GM23338 (cell line): ENCODE measurements around the gene TLCD3A. TPM values are rescaled to one million over a fixed set of nuclear protein-coding genes. Genes with fewer than 3 reads are reported as not detected.

Experiments used
- ATAC-seq: fragments of 200-7000 bp; cut with Tn5 transposase; 3 replicates; pipeline ENCODE4 v1.9.1; 2020
- DNase-seq: peaks from one replicate; pipeline ENCODE4 v3.0.0-alpha.2; 2015; ENCODE audit warnings: low spot score
- H2AFZ ChIP-seq: fragments of 200-600 bp; sonication (generic); 2 replicates; pipeline ENCODE4 v1.8.0; 2016; ENCODE audit warnings: antibody characterized with exemption, mild to moderate bottlenecking, moderate library complexity
- H3F3A ChIP-seq: fragments of 200-600 bp; sonication (generic); replicated peaks from 2 replicates; pipeline ENCODE4 v1.8.0; 2017; ENCODE audit warnings: antibody characterized with exemption, mixed run types, low read depth
- H3K27ac ChIP-seq: fragments of 200-600 bp; sonication (generic); 2 replicates; pipeline ENCODE4 v1.6.1; 2016; ENCODE audit warnings: low read depth
- H3K27me3 ChIP-seq: fragments of 200-600 bp; sonication (generic); 2 replicates; pipeline ENCODE4 v1.8.0; 2016; ENCODE audit warnings: mild to moderate bottlenecking, mixed run types, moderate library complexity; ENCODE audit not compliant: insufficient read depth
- H3K36me3 ChIP-seq: fragments of 200-600 bp; sonication (generic); 2 replicates; pipeline ENCODE4 v1.8.0; 2016; ENCODE audit warnings: mild to moderate bottlenecking; ENCODE audit not compliant: insufficient read depth
- H3K4me1 ChIP-seq: fragments of 200-600 bp; sonication (generic); 2 replicates; pipeline ENCODE4 v1.8.0; 2016; ENCODE audit warnings: mild to moderate bottlenecking, moderate library complexity; ENCODE audit not compliant: insufficient read depth
- H3K4me2 ChIP-seq: fragments of 200-600 bp; sonication (generic); 2 replicates; pipeline ENCODE4 v1.7.1; 2017; ENCODE audit warnings: mixed run types
- H3K4me3 ChIP-seq: fragments of 200-600 bp; sonication (generic); 2 replicates; pipeline ENCODE4 v1.6.1; 2016; ENCODE audit warnings: mixed run types
- H3K79me2 ChIP-seq: fragments of 200-600 bp; sonication (generic); replicated peaks from 2 replicates; pipeline ENCODE4 v1.8.0; 2017; ENCODE audit warnings: mild to moderate bottlenecking; ENCODE audit not compliant: insufficient read depth
- H3K9me2 ChIP-seq: fragments of 200-600 bp; sonication (generic); 2 replicates; pipeline ENCODE4 v1.8.0; 2017; ENCODE audit not compliant: insufficient read depth
- H4K20me1 ChIP-seq: fragments of 200-600 bp; sonication (generic); replicated peaks from 2 replicates; pipeline ENCODE4 v1.8.0; 2017; ENCODE audit warnings: mild to moderate bottlenecking; ENCODE audit not compliant: insufficient read depth
- H3K27ac Mint-ChIP-seq: 2 replicates; pipeline ENCODE4 v1.8.0; 2020; ENCODE audit warnings: inconsistent platforms, mild to moderate bottlenecking, moderate library complexity, mixed read lengths
- H3K27me3 Mint-ChIP-seq: 3 replicates; pipeline ENCODE4 v1.8.0; 2022; ENCODE audit warnings: low read depth, mild to moderate bottlenecking, moderate library complexity, mixed read lengths, inconsistent platforms; ENCODE audit not compliant: insufficient read depth, poor library complexity
- H3K36me3 Mint-ChIP-seq: 3 replicates; pipeline ENCODE4 v1.8.0; 2021; ENCODE audit warnings: low read depth, mild to moderate bottlenecking, inconsistent platforms, moderate library complexity, mixed read lengths
- H3K4me1 Mint-ChIP-seq: 3 replicates; pipeline ENCODE4 v1.8.0; 2020; ENCODE audit warnings: mild to moderate bottlenecking, inconsistent platforms, mixed read lengths
- H3K4me3 Mint-ChIP-seq: 3 replicates; pipeline ENCODE4 v1.8.0; 2021; ENCODE audit warnings: moderate library complexity, mild to moderate bottlenecking, inconsistent platforms, mixed read lengths
- H3K9me3 Mint-ChIP-seq: 3 replicates; pipeline ENCODE4 v1.8.0; 2020; ENCODE audit warnings: moderate library complexity, mild to moderate bottlenecking, inconsistent platforms, mixed read lengths
- CREB1 ChIP-seq: fragments of 250-450 bp; sonication (Bioruptor Pico); IDR thresholded peaks from 2 replicates; pipeline ENCODE4 v1.5.0; 2020; ENCODE audit warnings: low read depth, mild to moderate bottlenecking, moderate library complexity
- ETS1 ChIP-seq: IDR thresholded peaks from 2 replicates; pipeline ENCODE4 v1.6.1; 2016; ENCODE audit warnings: antibody characterized with exemption
- EZH2 ChIP-seq: fragments of 200-600 bp; sonication (generic); IDR thresholded peaks from one replicate; pipeline ENCODE4 v1.8.0; 2017; ENCODE audit warnings: antibody characterized with exemption, mild to moderate bottlenecking, low read depth; ENCODE audit not compliant: unreplicated experiment
- EZH2phosphoT487 ChIP-seq: fragments of 200-600 bp; sonication (generic); IDR thresholded peaks from one replicate; pipeline ENCODE4 v1.8.1; 2018; ENCODE audit warnings: antibody characterized with exemption; ENCODE audit not compliant: unreplicated experiment
- NANOG ChIP-seq: IDR thresholded peaks from 2 replicates; pipeline ENCODE4 v1.6.1; 2016; ENCODE audit warnings: antibody characterized with exemption, borderline replicate concordance
- POLR2AphosphoS5 ChIP-seq: IDR thresholded peaks from 2 replicates; pipeline ENCODE4 v1.6.1; 2016; ENCODE audit warnings: antibody characterized with exemption, low read depth
- REST ChIP-seq: IDR thresholded peaks from one replicate; pipeline ENCODE4 v1.6.1; 2018; ENCODE audit warnings: antibody characterized with exemption; ENCODE audit not compliant: unreplicated experiment
- STAT1 ChIP-seq: IDR thresholded peaks from one replicate; pipeline ENCODE4 v1.6.1; 2016; ENCODE audit warnings: antibody characterized with exemption; ENCODE audit not compliant: unreplicated experiment
- ZNF114 ChIP-seq: fragments of 250-450 bp; sonication (Bioruptor Pico); IDR thresholded peaks from 2 replicates; pipeline ENCODE4 v1.5.0; 2020; ENCODE audit warnings: mild to moderate bottlenecking, moderate library complexity
- ZNF331 ChIP-seq: fragments of 250-450 bp; sonication (Bioruptor Pico); IDR thresholded peaks from 2 replicates; pipeline ENCODE4 v1.5.0; 2020; ENCODE audit warnings: low read depth, mild to moderate bottlenecking, moderate library complexity
- ZNF462 ChIP-seq: fragments of 250-450 bp; sonication (Bioruptor Pico); IDR thresholded peaks from 2 replicates; pipeline ENCODE4 v1.5.0; 2020; ENCODE audit warnings: mild to moderate bottlenecking, moderate library complexity
- polyA plus RNA-seq: library from polyadenylated mRNA; unstranded; fragments of >200 nt; fragmentation: Nextera tagmentation; extraction: Ambion mirVana; gene quantifications from 2 replicates; pipeline ENCODE4 v1.2.1, GENCODE V29; 2016
- total RNA-seq: library from RNA; depleted of rRNA; stranded (reverse); fragments of >200 nt; shearing (Covaris generic); gene quantifications from 2 replicates; pipeline ENCODE4 v1.2.3, GENCODE V29; 2014

Gene TLCD3A
- total and polyA plus RNA-seq, 2 experiments from 2014 or later: 10.3 to 21.1 TPM

GRCh38 chr17:696369-696768 lies 36.0 kb upstream of the TLCD3A start (continued):
- TF ChIP-seq ETS1 (no peak), POLR2AphosphoS5 (no peak), REST (no peak), ZNF331 (CRISPR knock-in tag) (no peak), ZNF114 (no peak), CREB1 (CRISPR knock-in tag) (no peak)

GRCh38 chr17:697682-698081 lies 34.7 kb upstream of the TLCD3A start:
- Mint-ChIP-seq H3K36me3 (peaks cover 13% of the 10 kb centered on the region), H3K9me3 (no peaks in the 10 kb centered on the region), H3K27me3 (no peaks in the 10 kb centered on the region), H3K27ac (no peak overlapping the region), H3K4me3 (no peak overlapping the region), H3K4me1 (peaks cover 4% of the 10 kb centered on the region; the same call in 1 of the 3 replicates)
- H4K20me1 ChIP-seq: peaks cover 4% of the 10 kb centered on the region
- H3K9me2 ChIP-seq: no peaks in the 10 kb centered on the region
- H3K36me3 ChIP-seq: 0 out of 2 replicates have a peak, but pooled peaks cover 4% of the 10 kb centered on the region
- no peak overlapping the region for H3K4me3 ChIP-seq
- no peaks in the 10 kb centered on the region for H3K27me3 ChIP-seq
- DNase-seq (no peak), ATAC-seq (no peak)
- H3K79me2 ChIP-seq: no peaks in the 10 kb centered on the region; the same call in none of the 2 replicates
- no peak overlapping the region for H3K4me2 ChIP-seq
- H3K4me1 ChIP-seq: 0 out of 2 replicates have a peak, but pooled peaks cover 2% of the 10 kb centered on the region
- peaks cover 3% of the 10 kb centered on the region; the same call in 1 of the 2 replicates for H3F3A ChIP-seq
- H2AFZ ChIP-seq: no peak overlapping the region
- H3K27ac ChIP-seq: no peak overlapping the region
- TF ChIP-seq REST (no peak), EZH2phosphoT487 (no peak), CREB1 (CRISPR knock-in tag) (no peak), EZH2 (no peak), ZNF462 (CRISPR knock-in tag) (no peak), STAT1 (no peak), ZNF331 (CRISPR knock-in tag) (no peak), NANOG (no peak), POLR2AphosphoS5 (no peak)
